ENCODE measurements around the gene SNAPIN. TPM values are rescaled to one million over a fixed set of nuclear protein-coding genes. Genes with fewer than 3 reads are reported as not detected.

The SNAPIN gene
- total RNA-seq, 2 donors from 2014 or later = 23.5 to 25.5 TPM

DNA sequence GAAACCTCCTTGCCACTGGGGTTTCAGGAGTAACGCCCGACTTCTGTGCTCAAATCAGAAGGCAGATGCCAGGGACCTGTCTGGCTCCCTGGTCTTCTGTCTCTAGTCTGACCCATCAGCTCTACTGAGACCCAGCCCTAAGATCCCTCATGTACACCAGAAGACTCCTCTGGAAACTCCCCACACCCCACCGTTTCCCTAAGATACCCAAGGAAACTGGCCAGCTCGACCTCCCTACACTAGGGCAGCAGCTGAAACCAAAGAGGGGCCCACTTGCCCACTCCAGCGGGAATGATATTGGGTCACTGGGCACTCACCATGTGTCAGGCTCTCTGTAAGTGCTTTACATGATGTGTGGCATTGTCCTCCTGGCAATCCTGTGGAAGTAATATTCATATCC lies 45.1 kb upstream of the SNAPIN start:
- no peak overlapping the region for H3K27ac ChIP-seq (ENCODE audit: low read depth, low read length)
- peak overlapping the region; percentile 70 for H3K9ac ChIP-seq (ENCODE audit: extremely low read depth, low read length, poor library complexity, severe bottlenecking)
- no peak for TF ChIP-seq CTCF (conservative IDR thresholded peaks at IDR 0.05)

DNA sequence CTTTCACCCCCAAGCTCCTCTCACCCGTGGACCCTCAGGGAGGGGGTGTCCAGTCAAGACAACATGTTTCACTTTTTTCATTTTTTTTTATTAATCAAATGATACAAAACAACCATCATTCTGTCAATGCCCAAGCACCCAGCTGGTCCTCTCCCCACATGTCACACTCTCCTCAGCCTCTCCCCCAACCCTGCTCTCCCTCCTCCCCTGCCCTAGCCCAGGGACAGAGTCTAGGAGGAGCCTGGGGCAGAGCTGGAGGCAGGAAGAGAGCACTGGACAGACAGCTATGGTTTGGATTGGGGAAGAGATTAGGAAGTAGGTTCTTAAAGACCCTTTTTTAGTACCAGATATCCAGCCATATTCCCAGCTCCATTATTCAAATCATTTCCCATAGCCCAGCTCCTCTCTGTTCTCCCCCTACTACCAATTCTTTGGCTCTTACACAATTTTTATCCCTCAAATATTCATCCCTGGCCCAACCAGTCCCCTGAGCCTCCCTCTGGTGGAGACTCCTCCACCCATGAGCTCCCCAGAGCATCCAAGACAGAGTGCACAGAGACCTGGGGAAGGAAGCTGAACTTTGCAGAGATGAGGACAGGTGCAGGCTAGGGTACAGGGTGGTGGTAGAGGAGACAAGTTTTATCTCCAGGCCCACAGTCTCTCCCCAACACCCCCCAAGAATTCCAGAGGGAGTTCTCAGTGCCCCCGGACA lies 44.2 kb upstream of the SNAPIN start:
- H3K9me3 ChIP-seq (ENCODE audit: control insufficient read depth, low read length) = no peaks in the 10 kb centered on the region
- Mint-ChIP-seq H3K36me3 (ENCODE audit: low read depth) (peaks cover 14% of the 10 kb centered on the region), H3K4me1 (peaks cover 54% of the 10 kb centered on the region), H3K27ac (no peak overlapping the region), H3K4me3 (peak overlapping the region; percentile 49), H3K27me3 (ENCODE audit: insufficient read depth) (peaks cover under 1% of the 10 kb centered on the region), H3K9me3 (no peaks in the 10 kb centered on the region)
- H3K4me1 ChIP-seq (ENCODE audit: control insufficient read depth, insufficient read depth, low read length) = peaks cover 3% of the 10 kb centered on the region
- TF ChIP-seq CTCF (conservative IDR thresholded peaks at IDR 0.05) = no peak
- no peak overlapping the region for H3K27ac ChIP-seq (ENCODE audit: low read depth, low read length)
- H3K9ac ChIP-seq (ENCODE audit: extremely low read depth, low read length, poor library complexity, severe bottlenecking) = no peak overlapping the region
- H3K36me3 ChIP-seq (ENCODE audit: control insufficient read depth, insufficient read depth, low read length) = peaks cover 10% of the 10 kb centered on the region
- WGBS, 2 experiments (ENCODE audit: insufficient coverage in 1 of 2, insufficient read length in 1 of 2) = 92% methylated on average over 2 of the region's 2 CpGs; no CpG with 5 or more reads in 1 of the 2 experiments
- no peak for DNase-seq
- H3K4me3 ChIP-seq (ENCODE audit: low read length) = no peak overlapping the region
- H3K27me3 ChIP-seq (ENCODE audit: control insufficient read depth, insufficient read depth, low read length, poor library complexity, severe bottlenecking) = no peaks in the 10 kb centered on the region

More for the DNA sequence above, 45.1 kb upstream of the SNAPIN start:
- peak overlapping the region; percentile 79 for H3K4me3 Mint-ChIP-seq
- peaks cover 64% of the 10 kb centered on the region for H3K4me1 Mint-ChIP-seq
- Histone ChIP-seq H3K4me3 (ENCODE audit: low read length) (peak overlapping the region; percentile 97), H3K4me1 (ENCODE audit: control insufficient read depth, insufficient read depth, low read length) (peaks cover 3% of the 10 kb centered on the region), H3K36me3 (ENCODE audit: control insufficient read depth, insufficient read depth, low read length) (peaks cover 6% of the 10 kb centered on the region), H3K27me3 (ENCODE audit: control insufficient read depth, insufficient read depth, low read length, poor library complexity, severe bottlenecking) (no peaks in the 10 kb centered on the region), H3K9me3 (ENCODE audit: control insufficient read depth, low read length) (no peaks in the 10 kb centered on the region)
- H3K27ac Mint-ChIP-seq = peak overlapping the region; percentile 84
- peaks cover 2% of the 10 kb centered on the region for H3K27me3 Mint-ChIP-seq (ENCODE audit: insufficient read depth)
- 85 to 88% methylated on average over 5 of the region's 5 CpGs for WGBS, 2 experiments (ENCODE audit: insufficient coverage in 1 of 2, insufficient read length in 1 of 2)
- peaks cover 9% of the 10 kb centered on the region for H3K36me3 Mint-ChIP-seq (ENCODE audit: low read depth)
- no peaks in the 10 kb centered on the region for H3K9me3 Mint-ChIP-seq
- DNase-seq = no peak

DNA sequence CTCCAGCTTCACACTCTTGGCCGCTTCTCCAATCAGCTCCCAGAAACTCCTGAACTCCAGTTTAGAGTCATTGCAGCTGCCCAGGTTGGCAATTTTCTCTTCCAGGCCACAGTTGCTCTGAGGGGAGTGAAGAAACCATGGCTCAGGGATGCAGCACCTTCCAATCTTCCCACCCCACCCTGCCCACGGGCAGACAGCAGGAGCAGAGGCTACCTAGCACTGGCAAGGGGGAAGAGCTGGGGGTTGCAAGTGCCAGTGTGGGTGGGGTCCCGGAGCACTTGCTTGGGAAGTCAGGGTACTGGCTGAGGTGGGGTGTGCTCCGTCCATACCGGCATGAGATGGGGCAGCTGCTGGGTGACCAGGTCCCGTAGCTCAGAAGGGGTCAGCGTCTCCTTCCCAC lies 43.6 kb upstream of the SNAPIN start:
- no peak overlapping the region for H3K27ac Mint-ChIP-seq
- no peaks in the 10 kb centered on the region for H3K27me3 Mint-ChIP-seq (ENCODE audit: insufficient read depth)
- peaks cover 49% of the 10 kb centered on the region for H3K4me1 Mint-ChIP-seq
- Histone ChIP-seq H3K9me3 (ENCODE audit: control insufficient read depth, low read length) (no peaks in the 10 kb centered on the region), H3K27me3 (ENCODE audit: control insufficient read depth, insufficient read depth, low read length, poor library complexity, severe bottlenecking) (no peaks in the 10 kb centered on the region), H3K36me3 (ENCODE audit: control insufficient read depth, insufficient read depth, low read length) (peaks cover 16% of the 10 kb centered on the region), H3K4me1 (ENCODE audit: control insufficient read depth, insufficient read depth, low read length) (peaks cover 3% of the 10 kb centered on the region), H3K9ac (ENCODE audit: extremely low read depth, low read length, poor library complexity, severe bottlenecking) (no peak overlapping the region), H3K4me3 (ENCODE audit: low read length) (no peak overlapping the region), H3K27ac (ENCODE audit: low read depth, low read length) (no peak overlapping the region)
- peak overlapping the region; percentile 49 for H3K4me3 Mint-ChIP-seq
- H3K9me3 Mint-ChIP-seq = no peaks in the 10 kb centered on the region
- no peak for DNase-seq
- peaks cover 19% of the 10 kb centered on the region for H3K36me3 Mint-ChIP-seq (ENCODE audit: low read depth)
- TF ChIP-seq CTCF (conservative IDR thresholded peaks at IDR 0.05) = no peak
- 93 to 94% methylated on average over 3 to 7 of the region's 7 CpGs for WGBS, 2 experiments (ENCODE audit: insufficient coverage in 1 of 2, insufficient read length in 1 of 2)
